Heart left ventricle (tissue), 13 donors: ENCODE results near the gene GC.

ENCODE experiments used
- POLR2A ChIP-seq, 2 donors: fragments of 450-650 bp; IDR thresholded peaks; one replicate each; pipeline ENCODE4 v1.6.1; 2017; ENCODE audit warnings: antibody characterized with exemption in 2 of 2, mild to moderate bottlenecking in 2 of 2, moderate library complexity in 2 of 2
- TF ChIP-seq, protein P1 (sequence below), 12 donors: fragments of 200-600 bp; sonication (generic) in 4 of 12; IDR thresholded peaks; one replicate each; pipeline versions ENCODE4 v1.5.0 to v1.8.0; 2018 to 2022; ENCODE audit warnings: antibody characterized with exemption in 12 of 12, mild to moderate bottlenecking in 5 of 12
- donor health status: ischemic (EF 13 %, LVEDD 7.1; RV severe dilation, severe dysfunction).
- donor health status: DM: no; HTN: yes; CAD: no.
- donor health status: DM: no; HTN: no; CAD: no.
- donor health status: ischemic (EF 25% LVEDD 6.9; RV normal size, moderate dysfunction).
- donor health status: ischemic (EF 25% LVEDD 5.7; RV mildly dilated, moderate dysfunction).
- donor health status: ischemic (EF 35%, LVEDD 5.7; RV mildly dilated, moderate dysfunction).
- donor health status: nonischemic (EF 11% LVEDD 7.7; RV severe dilation, severe dysfunction).
- donor health status: DM: yes; HTN: yes; CAD: no.
- donor health status: PGD.
- donor health status: ischemic (EF 29% LVEDD 5.4; RV normal size, mild dysfunction).
- donor health status: nonischemic (EF 23%, LVEDD 6.1; RV moderate dilation, normal function).

GRCh38 chr4:71732066-71732465 lies 51.8 kb downstream of the GC start:
- TF ChIP-seq, protein P1, sequence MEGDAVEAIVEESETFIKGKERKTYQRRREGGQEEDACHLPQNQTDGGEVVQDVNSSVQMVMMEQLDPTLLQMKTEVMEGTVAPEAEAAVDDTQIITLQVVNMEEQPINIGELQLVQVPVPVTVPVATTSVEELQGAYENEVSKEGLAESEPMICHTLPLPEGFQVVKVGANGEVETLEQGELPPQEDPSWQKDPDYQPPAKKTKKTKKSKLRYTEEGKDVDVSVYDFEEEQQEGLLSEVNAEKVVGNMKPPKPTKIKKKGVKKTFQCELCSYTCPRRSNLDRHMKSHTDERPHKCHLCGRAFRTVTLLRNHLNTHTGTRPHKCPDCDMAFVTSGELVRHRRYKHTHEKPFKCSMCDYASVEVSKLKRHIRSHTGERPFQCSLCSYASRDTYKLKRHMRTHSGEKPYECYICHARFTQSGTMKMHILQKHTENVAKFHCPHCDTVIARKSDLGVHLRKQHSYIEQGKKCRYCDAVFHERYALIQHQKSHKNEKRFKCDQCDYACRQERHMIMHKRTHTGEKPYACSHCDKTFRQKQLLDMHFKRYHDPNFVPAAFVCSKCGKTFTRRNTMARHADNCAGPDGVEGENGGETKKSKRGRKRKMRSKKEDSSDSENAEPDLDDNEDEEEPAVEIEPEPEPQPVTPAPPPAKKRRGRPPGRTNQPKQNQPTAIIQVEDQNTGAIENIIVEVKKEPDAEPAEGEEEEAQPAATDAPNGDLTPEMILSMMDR (IDR thresholded peaks at IDR 0.05): no peak
- no peak for TF ChIP-seq POLR2A (IDR thresholded peaks at IDR 0.05)
